NB4 (cell line): Measurements from ENCODE around the gene CERS1.

Source experiments
- DNase-seq: peaks from one replicate; pipeline ENCODE4 v3.0.0; 2010; ENCODE audit warnings: low read depth
- H3K4me3 ChIP-seq: one replicate; pipeline ENCODE4 v1.5.1; 2011; ENCODE audit warnings: mild to moderate bottlenecking, low read depth, low read length, moderate library complexity
- CTCF ChIP-seq: IDR thresholded peaks from one replicate; pipeline ENCODE4 v1.5.1; 2012; ENCODE audit warnings: low read depth, low read length
- MAX ChIP-seq: IDR thresholded peaks from 2 replicates; pipeline ENCODE4 v1.6.1; 2011; ENCODE audit warnings: low read depth, low read length
- MYC ChIP-seq: IDR thresholded peaks from 2 replicates; pipeline ENCODE4 v1.6.1; 2011; ENCODE audit warnings: low read depth, low read length
- POLR2A ChIP-seq: IDR thresholded peaks from 2 replicates; pipeline ENCODE4 v1.6.1; 2011; ENCODE audit warnings: mild to moderate bottlenecking; ENCODE audit not compliant: insufficient read length; ENCODE audit errors: extremely low read depth

Gene CERS1

GRCh38 chr19:18870531-18871172 is 25.3 kb downstream of the CERS1 start:
- H3K4me3 ChIP-seq = no peak overlapping the region
- TF ChIP-seq POLR2A (no peak), MYC (no peak), CTCF (no peak)
- no peak for DNase-seq

GRCh38 chr19:18869781-18870530 is 26.0 kb downstream of the CERS1 start:
- TF ChIP-seq CTCF (no peak), MYC (no peak), POLR2A (no peak), MAX (no peak)
- DNase-seq = no peak
- H3K4me3 ChIP-seq = no peak overlapping the region

GRCh38 chr19:18869023-18869618 is 26.8 kb downstream of the CERS1 start:
- TF ChIP-seq MAX (no peak), CTCF (no peak), POLR2A (no peak), MYC (no peak)
- no peak overlapping the region for H3K4me3 ChIP-seq
- no peak for DNase-seq

- H3K4me3 ChIP-seq = no peak overlapping the region
- DNase-seq = no peak
- no peak for TF ChIP-seq POLR2A
- no peak for TF ChIP-seq MYC
- no peak for TF ChIP-seq MAX
- no peak for TF ChIP-seq CTCF
Observed at GRCh38 chr19:18868380-18869022, 27.5 kb downstream of the CERS1 start.

GRCh38 chr19:18867751-18868150 is 28.2 kb downstream of the CERS1 start:
- DNase-seq = no peak
- H3K4me3 ChIP-seq = no peak overlapping the region
- TF ChIP-seq MYC (no peak), CTCF (no peak), POLR2A (no peak), MAX (no peak)
